Mucosa of stomach (tissue), 1 donor: Measurements from ENCODE around the gene EFR3B.
"Not testable (repeated sequence)": the region's sequence is repeated elsewhere in the genome, so short reads cannot be mapped to it uniquely, and the experiment has no call there.

Source experiments
- H3K27me3 ChIP-seq: one replicate; pipeline ENCODE4 v1.7.0; 2013; ENCODE audit warnings: mild to moderate bottlenecking, low read length; ENCODE audit not compliant: control insufficient read depth, insufficient read depth
- H3K36me3 ChIP-seq: one replicate; pipeline ENCODE4 v1.7.0; 2013; ENCODE audit warnings: low read length; ENCODE audit not compliant: control insufficient read depth, insufficient read depth
- H3K4me1 ChIP-seq: one replicate; pipeline ENCODE4 v1.7.0; 2013; ENCODE audit warnings: mild to moderate bottlenecking, low read length; ENCODE audit not compliant: control insufficient read depth, insufficient read depth
- H3K4me3 ChIP-seq: one replicate; pipeline ENCODE4 v1.7.0; 2013; ENCODE audit warnings: low read length
- H3K9ac ChIP-seq: one replicate; pipeline ENCODE4 v1.7.0; 2013; ENCODE audit warnings: mild to moderate bottlenecking, low read length, moderate library complexity
- H3K9me3 ChIP-seq: one replicate; pipeline ENCODE4 v1.7.0; 2013; ENCODE audit warnings: mild to moderate bottlenecking, low read length, moderate library complexity; ENCODE audit not compliant: control insufficient read depth
- donor health status: Pancreatic carcinoma.

The EFR3B gene

GRCh38 chr2:25098670-25099486 lies 57.0 kb downstream of the EFR3B start:
- H3K4me1 ChIP-seq = peaks cover 5% of the 10 kb centered on the region
- H3K9ac ChIP-seq = no peak overlapping the region
- no peaks in the 10 kb centered on the region for H3K36me3 ChIP-seq
- no peaks in the 10 kb centered on the region for H3K27me3 ChIP-seq
- H3K9me3 ChIP-seq = no peaks in the 10 kb centered on the region
- H3K4me3 ChIP-seq = no peak overlapping the region

GRCh38 chr2:25102352-25102751 lies 60.5 kb downstream of the EFR3B start:
- H3K36me3 ChIP-seq, H3K27me3 ChIP-seq, H3K9me3 ChIP-seq, H3K9ac ChIP-seq, H3K4me1 ChIP-seq, H3K4me3 ChIP-seq: not testable (repeated sequence)

GRCh38 chr2:25103287-25103871 lies 61.5 kb downstream of the EFR3B start:
- Histone ChIP-seq H3K9ac (no peak overlapping the region), H3K27me3 (no peaks in the 10 kb centered on the region), H3K4me3 (no peak overlapping the region), H3K4me1 (peaks cover 5% of the 10 kb centered on the region), H3K9me3 (no peaks in the 10 kb centered on the region), H3K36me3 (no peaks in the 10 kb centered on the region)

- no peaks in the 10 kb centered on the region for H3K9me3 ChIP-seq
- H3K4me3 ChIP-seq = no peak overlapping the region
- no peaks in the 10 kb centered on the region for H3K27me3 ChIP-seq
- H3K4me1 ChIP-seq = no peaks in the 10 kb centered on the region
- no peak overlapping the region for H3K9ac ChIP-seq
- H3K36me3 ChIP-seq = no peaks in the 10 kb centered on the region
Measured at GRCh38 chr2:25104736-25105135, 62.9 kb downstream of the EFR3B start.

- Histone ChIP-seq H3K9me3 (no peaks in the 10 kb centered on the region), H3K27me3 (no peaks in the 10 kb centered on the region), H3K4me3 (no peak overlapping the region), H3K36me3 (no peaks in the 10 kb centered on the region), H3K4me1 (no peaks in the 10 kb centered on the region), H3K9ac (no peak overlapping the region)
Measured at GRCh38 chr2:25105336-25106085, 63.6 kb downstream of the EFR3B start.

- Histone ChIP-seq H3K36me3 (no peaks in the 10 kb centered on the region), H3K9ac (no peak overlapping the region), H3K4me3 (no peak overlapping the region), H3K9me3 (no peaks in the 10 kb centered on the region), H3K27me3 (no peaks in the 10 kb centered on the region), H3K4me1 (peaks cover 7% of the 10 kb centered on the region)
Measured at GRCh38 chr2:25109822-25110221, 67.9 kb downstream of the EFR3B start.

- no peaks in the 10 kb centered on the region for H3K9me3 ChIP-seq
- H3K27me3 ChIP-seq = no peaks in the 10 kb centered on the region
- H3K4me3 ChIP-seq = no peak overlapping the region
- no peak overlapping the region for H3K9ac ChIP-seq
- H3K36me3 ChIP-seq = no peaks in the 10 kb centered on the region
- H3K4me1 ChIP-seq = peaks cover 7% of the 10 kb centered on the region
Measured at GRCh38 chr2:25112113-25112512, 70.2 kb downstream of the EFR3B start.

GRCh38 chr2:25115249-25115883 lies 73.5 kb downstream of the EFR3B start:
- H3K9me3 ChIP-seq = no peaks in the 10 kb centered on the region
- no peak overlapping the region for H3K4me3 ChIP-seq
- no peak overlapping the region for H3K9ac ChIP-seq
- H3K4me1 ChIP-seq = peaks cover 7% of the 10 kb centered on the region
- no peaks in the 10 kb centered on the region for H3K36me3 ChIP-seq
- H3K27me3 ChIP-seq = no peaks in the 10 kb centered on the region

- Histone ChIP-seq H3K27me3 (no peaks in the 10 kb centered on the region), H3K9ac (no peak overlapping the region), H3K9me3 (no peaks in the 10 kb centered on the region), H3K4me3 (no peak overlapping the region), H3K36me3 (no peaks in the 10 kb centered on the region), H3K4me1 (peaks cover 7% of the 10 kb centered on the region)
Measured at GRCh38 chr2:25115902-25116301, 74.0 kb downstream of the EFR3B start.

- Histone ChIP-seq H3K9me3 (no peaks in the 10 kb centered on the region), H3K27me3 (no peaks in the 10 kb centered on the region), H3K9ac (no peak overlapping the region), H3K4me1 (peaks cover 7% of the 10 kb centered on the region), H3K4me3 (no peak overlapping the region), H3K36me3 (no peaks in the 10 kb centered on the region)
Measured at GRCh38 chr2:25116956-25117355, 75.1 kb downstream of the EFR3B start.

- H3K4me1 ChIP-seq = no peaks in the 10 kb centered on the region
- no peaks in the 10 kb centered on the region for H3K27me3 ChIP-seq
- H3K36me3 ChIP-seq = no peaks in the 10 kb centered on the region
- no peaks in the 10 kb centered on the region for H3K9me3 ChIP-seq
- no peak overlapping the region for H3K4me3 ChIP-seq
- H3K9ac ChIP-seq = no peak overlapping the region
Measured at GRCh38 chr2:25119263-25119662, 77.4 kb downstream of the EFR3B start.

GRCh38 chr2:25122367-25122766 lies 80.5 kb downstream of the EFR3B start:
- H3K27me3 ChIP-seq = no peaks in the 10 kb centered on the region
- no peak overlapping the region for H3K4me3 ChIP-seq
- H3K9ac ChIP-seq = no peak overlapping the region
- no peaks in the 10 kb centered on the region for H3K4me1 ChIP-seq
- no peaks in the 10 kb centered on the region for H3K36me3 ChIP-seq
- no peaks in the 10 kb centered on the region for H3K9me3 ChIP-seq
